ENCODE data around the gene ABCC12. TPM values are rescaled to one million over a fixed set of nuclear protein-coding genes. Genes with fewer than 3 reads are reported as not detected.

Gene ABCC12
- total and polyA plus RNA-seq, 4 donors, result 0.25 TPM; not detected in 3

GRCh38 chr16:48194828-48195556 lies 39.2 kb upstream of the ABCC12 start:
- no peak overlapping the region for H3K27ac ChIP-seq (ENCODE audit: low read depth in 1 of 2, low read length in 2 of 2)
- no peak for DNase-seq (ENCODE audit: low spot score)
- H3K9me3 ChIP-seq (ENCODE audit: control insufficient read depth in 4 of 4, low read length in 3 of 4), result no peaks in the 10 kb centered on the region
- WGBS, result 37% methylated on average over 5 of the region's 5 CpGs
- H3K4me1 ChIP-seq (ENCODE audit: control insufficient read depth in 4 of 4, insufficient read depth in 4 of 4, low read length in 3 of 4), result peaks cover 0 to 8% (median 5%) of the 10 kb centered on the region in 4 donors
- H3K4me3 ChIP-seq (ENCODE audit: low read depth in 1 of 3, low read length in 3 of 3), result no peak overlapping the region
- no peak overlapping the region for H3K9ac ChIP-seq (ENCODE audit: low read depth in 1 of 2, low read length in 2 of 2)
- no peaks in the 10 kb centered on the region for H3K27me3 ChIP-seq (ENCODE audit: control insufficient read depth in 4 of 4, insufficient read depth in 4 of 4, low read length in 3 of 4)
- no peak for TF ChIP-seq TAF1 (conservative IDR thresholded peaks at IDR 0.05)
- TF ChIP-seq SP1 (IDR thresholded peaks at IDR 0.05), result peak; percentile 44
- TF ChIP-seq CTCF (IDR thresholded peaks at IDR 0.05; ENCODE audit: low read depth, low read length, missing input control), result no peak
- TF ChIP-seq REST (IDR thresholded peaks at IDR 0.05), result no peak
- peak; percentile 41 for TF ChIP-seq FOXA2 (IDR thresholded peaks at IDR 0.05)
- no peak for TF ChIP-seq HNF4G (IDR thresholded peaks at IDR 0.05)
- TF ChIP-seq JUND (IDR thresholded peaks at IDR 0.05), result no peak
- TF ChIP-seq YY1 (IDR thresholded peaks at IDR 0.05), result no peak
- TF ChIP-seq HNF4A (conservative IDR thresholded peaks at IDR 0.05), result peak in 1 of 2 donors; percentile 19
- TF ChIP-seq RXRA (IDR thresholded peaks at IDR 0.05), result peak; percentile 12 to 16
- TF ChIP-seq NR2F2 (IDR thresholded peaks at IDR 0.05), result no peak
- peak in 1 of 2 donors; percentile 39 for TF ChIP-seq RAD21 (IDR thresholded peaks at IDR 0.05)
- TF ChIP-seq ZBTB33 (IDR thresholded peaks at IDR 0.05), result no peak
- no peak for TF ChIP-seq GABPA (IDR thresholded peaks at IDR 0.05 in 1 of 2, conservative IDR thresholded peaks at IDR 0.05 in 1 of 2)
- no peak for TF ChIP-seq EGR1 (IDR thresholded peaks at IDR 0.05; ENCODE audit: low read depth in 2 of 2)
- no peak for TF ChIP-seq MAX (IDR thresholded peaks at IDR 0.05)
- no peak for TF ChIP-seq ATF3 (IDR thresholded peaks at IDR 0.05)
- peak; percentile 18 for TF ChIP-seq FOXA1 (IDR thresholded peaks at IDR 0.05)
- no peaks in the 10 kb centered on the region for H3K36me3 ChIP-seq (ENCODE audit: control insufficient read depth in 4 of 4, insufficient read depth in 3 of 4, low read depth in 1 of 4, low read length in 3 of 4)
